DND-41 (cell line): ENCODE measurements around the gene BCL7C.

Experiments used
- EZH2 ChIP-seq: IDR thresholded peaks from 3 replicates; pipeline ENCODE4 v1.6.1; 2012; ENCODE audit warnings: borderline replicate concordance, low read depth, mild to moderate bottlenecking, moderate library complexity, low read length, inconsistent platforms; ENCODE audit not compliant: severe bottlenecking
- TF ChIP-seq, protein P1 (sequence below): IDR thresholded peaks from 2 replicates; pipeline ENCODE4 v1.5.1; 2012; ENCODE audit warnings: borderline replicate concordance, low read length, moderate library complexity, mild to moderate bottlenecking; ENCODE audit not compliant: poor library complexity, severe bottlenecking; ENCODE audit errors: extremely low read depth

DNA sequence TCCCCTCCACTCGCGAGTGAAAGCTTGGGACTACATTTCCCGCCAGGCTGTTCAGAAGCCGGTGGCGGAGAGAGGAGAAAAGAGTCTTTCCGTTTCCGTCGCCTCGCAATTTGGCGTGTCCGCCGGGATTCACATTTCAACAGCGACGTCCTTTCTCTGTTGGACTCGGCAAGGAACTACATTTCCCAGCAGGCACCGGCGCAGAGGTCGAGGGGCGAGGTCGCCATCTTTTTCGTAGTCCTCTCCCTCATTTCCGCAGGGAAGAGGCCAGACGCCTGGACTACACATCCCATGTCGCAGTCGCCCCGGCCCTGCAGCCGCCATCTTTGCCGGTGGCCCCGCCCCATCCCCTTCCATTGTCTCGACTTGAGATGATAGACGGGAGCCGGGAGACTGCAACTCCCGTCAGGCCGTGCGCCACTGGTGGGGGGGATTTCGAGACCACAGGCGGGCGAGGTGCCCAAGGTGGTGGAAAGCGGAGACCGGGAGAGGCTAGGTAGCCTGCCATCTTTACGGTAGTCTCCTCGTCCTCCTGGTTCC, 28.6 kb upstream of the BCL7C start:
- TF ChIP-seq, protein P1, sequence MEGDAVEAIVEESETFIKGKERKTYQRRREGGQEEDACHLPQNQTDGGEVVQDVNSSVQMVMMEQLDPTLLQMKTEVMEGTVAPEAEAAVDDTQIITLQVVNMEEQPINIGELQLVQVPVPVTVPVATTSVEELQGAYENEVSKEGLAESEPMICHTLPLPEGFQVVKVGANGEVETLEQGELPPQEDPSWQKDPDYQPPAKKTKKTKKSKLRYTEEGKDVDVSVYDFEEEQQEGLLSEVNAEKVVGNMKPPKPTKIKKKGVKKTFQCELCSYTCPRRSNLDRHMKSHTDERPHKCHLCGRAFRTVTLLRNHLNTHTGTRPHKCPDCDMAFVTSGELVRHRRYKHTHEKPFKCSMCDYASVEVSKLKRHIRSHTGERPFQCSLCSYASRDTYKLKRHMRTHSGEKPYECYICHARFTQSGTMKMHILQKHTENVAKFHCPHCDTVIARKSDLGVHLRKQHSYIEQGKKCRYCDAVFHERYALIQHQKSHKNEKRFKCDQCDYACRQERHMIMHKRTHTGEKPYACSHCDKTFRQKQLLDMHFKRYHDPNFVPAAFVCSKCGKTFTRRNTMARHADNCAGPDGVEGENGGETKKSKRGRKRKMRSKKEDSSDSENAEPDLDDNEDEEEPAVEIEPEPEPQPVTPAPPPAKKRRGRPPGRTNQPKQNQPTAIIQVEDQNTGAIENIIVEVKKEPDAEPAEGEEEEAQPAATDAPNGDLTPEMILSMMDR = no peak
- TF ChIP-seq EZH2 = no peak
